Osteocyte (in vitro differentiated cells): Measurements from ENCODE around the gene AKAP6. TPM values are rescaled to one million over a fixed set of nuclear protein-coding genes. Genes with fewer than 3 reads are reported as not detected.

Experiments
- DNase-seq: peaks from one replicate; pipeline ENCODE4 v3.0.0; 2021; ENCODE audit warnings: mixed read lengths; ENCODE audit not compliant: unreplicated experiment; ENCODE audit errors: extremely low spot score
- H3K27ac Mint-ChIP-seq: one replicate; pipeline ENCODE4 v1.8.0; 2021; ENCODE audit warnings: mild to moderate bottlenecking, mixed read lengths; ENCODE audit not compliant: unreplicated experiment
- H3K27me3 Mint-ChIP-seq: one replicate; pipeline ENCODE4 v1.8.0; 2021; ENCODE audit warnings: mixed read lengths; ENCODE audit not compliant: unreplicated experiment
- H3K36me3 Mint-ChIP-seq: one replicate; pipeline ENCODE4 v1.8.0; 2021; ENCODE audit warnings: mixed read lengths; ENCODE audit not compliant: unreplicated experiment
- H3K4me1 Mint-ChIP-seq: one replicate; pipeline ENCODE4 v1.8.0; 2021; ENCODE audit warnings: mixed read lengths; ENCODE audit not compliant: unreplicated experiment
- H3K4me3 Mint-ChIP-seq: one replicate; pipeline ENCODE4 v1.8.0; 2021; ENCODE audit warnings: mild to moderate bottlenecking, moderate library complexity, mixed read lengths; ENCODE audit not compliant: unreplicated experiment
- H3K9me3 Mint-ChIP-seq: one replicate; pipeline ENCODE4 v1.8.0; 2021; ENCODE audit warnings: mixed read lengths; ENCODE audit not compliant: unreplicated experiment
- CTCF ChIP-seq: fragments of 200-600 bp; sonication (generic); IDR thresholded peaks from 2 replicates; pipeline ENCODE4 v1.5.0; 2021; ENCODE audit warnings: antibody characterized with exemption, mild to moderate bottlenecking, moderate library complexity
- total RNA-seq: library from RNA; stranded (reverse); gene quantifications from 2 replicates; pipeline ENCODE4 v1.2.1, GENCODE V29; 2021

Gene AKAP6
- total RNA-seq, 1 donor from 2014 or later: 4.1 TPM

GRCh38 chr14:32310876-32311275 lies 18.2 kb upstream of the AKAP6 start:
- peaks cover 35% of the 10 kb centered on the region for H3K4me1 Mint-ChIP-seq

GRCh38 chr14:32311294-32312009 lies 17.6 kb upstream of the AKAP6 start:
- H3K4me3 Mint-ChIP-seq: no peak overlapping the region
- no peaks in the 10 kb centered on the region for H3K9me3 Mint-ChIP-seq
- DNase-seq: no peak
- TF ChIP-seq CTCF: no peak
- H3K27me3 Mint-ChIP-seq: no peaks in the 10 kb centered on the region
- no peak overlapping the region for H3K27ac Mint-ChIP-seq
- no peaks in the 10 kb centered on the region for H3K36me3 Mint-ChIP-seq
- peaks cover 35% of the 10 kb centered on the region for H3K4me1 Mint-ChIP-seq

More at GRCh38 chr14:32310876-32311275, 18.2 kb upstream of the AKAP6 start:
- DNase-seq: no peak
- Mint-ChIP-seq H3K9me3 (no peaks in the 10 kb centered on the region), H3K36me3 (no peaks in the 10 kb centered on the region), H3K27ac (no peak overlapping the region), H3K4me3 (no peak overlapping the region), H3K27me3 (no peaks in the 10 kb centered on the region)
- no peak for TF ChIP-seq CTCF

- H3K4me1 Mint-ChIP-seq: peaks cover 35% of the 10 kb centered on the region
- no peak overlapping the region for H3K4me3 Mint-ChIP-seq
- H3K27ac Mint-ChIP-seq: no peak overlapping the region
- no peak for TF ChIP-seq CTCF
- no peaks in the 10 kb centered on the region for H3K9me3 Mint-ChIP-seq
- no peak for DNase-seq
- H3K27me3 Mint-ChIP-seq: no peaks in the 10 kb centered on the region
- no peaks in the 10 kb centered on the region for H3K36me3 Mint-ChIP-seq
Measured at GRCh38 chr14:32312010-32312331, 17.1 kb upstream of the AKAP6 start.

GRCh38 chr14:32313844-32314376 lies 15.2 kb upstream of the AKAP6 start:
- H3K27me3 Mint-ChIP-seq: no peaks in the 10 kb centered on the region
- peaks cover 19% of the 10 kb centered on the region for H3K4me1 Mint-ChIP-seq
- no peak for DNase-seq
- H3K27ac Mint-ChIP-seq: no peak overlapping the region
- no peak for TF ChIP-seq CTCF
- H3K9me3 Mint-ChIP-seq: no peaks in the 10 kb centered on the region
- no peaks in the 10 kb centered on the region for H3K36me3 Mint-ChIP-seq
- no peak overlapping the region for H3K4me3 Mint-ChIP-seq

GRCh38 chr14:32318087-32318795 lies 10.9 kb upstream of the AKAP6 start:
- Mint-ChIP-seq H3K4me1 (peaks cover 2% of the 10 kb centered on the region), H3K4me3 (no peak overlapping the region), H3K27ac (no peak overlapping the region), H3K36me3 (no peaks in the 10 kb centered on the region), H3K9me3 (no peaks in the 10 kb centered on the region), H3K27me3 (no peaks in the 10 kb centered on the region)
- DNase-seq: no peak
- TF ChIP-seq CTCF: no peak
